ENCODE data around the gene ZNF564. TPM values are rescaled to one million over a fixed set of nuclear protein-coding genes. Genes with fewer than 3 reads are reported as not detected.
"Not testable (repeated sequence)": the region's sequence is repeated elsewhere in the genome, so short reads cannot be mapped to it uniquely, and the experiment has no call there.

The ZNF564 gene
- total RNA-seq, 1 donor from 2014 or later = 7.9 TPM

DNA sequence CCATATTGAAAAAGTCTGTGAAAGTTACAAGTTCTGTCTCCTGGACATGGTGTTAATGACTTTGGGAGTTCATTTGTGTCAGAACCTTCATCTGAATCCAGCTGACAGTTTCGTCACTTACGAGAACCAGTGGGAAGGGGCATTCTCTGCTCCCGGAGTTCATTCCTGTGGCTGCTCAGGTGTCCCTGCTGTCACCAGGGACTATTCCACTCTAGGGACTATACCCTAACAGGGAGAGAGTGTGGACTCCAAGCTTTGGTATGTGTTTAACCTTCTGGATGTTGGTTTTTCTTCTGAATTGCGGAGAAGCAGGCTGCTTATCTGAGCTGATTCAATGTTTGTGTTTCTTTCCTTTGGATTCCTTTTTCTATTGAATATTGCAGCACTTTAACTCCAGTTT, 54.2 kb downstream of the ZNF564 start:
- no peak for DNase-seq (ENCODE audit: low spot score)

- no peak for DNase-seq (ENCODE audit: low spot score)
These were observed 54.8 kb downstream of the ZNF564 start for GRCh38 chr19:12496480-12496879.

GRCh38 chr19:12495002-12495802, 56.1 kb downstream of the ZNF564 start:
- DNase-seq (ENCODE audit: low spot score) = peak; percentile 95

DNA sequence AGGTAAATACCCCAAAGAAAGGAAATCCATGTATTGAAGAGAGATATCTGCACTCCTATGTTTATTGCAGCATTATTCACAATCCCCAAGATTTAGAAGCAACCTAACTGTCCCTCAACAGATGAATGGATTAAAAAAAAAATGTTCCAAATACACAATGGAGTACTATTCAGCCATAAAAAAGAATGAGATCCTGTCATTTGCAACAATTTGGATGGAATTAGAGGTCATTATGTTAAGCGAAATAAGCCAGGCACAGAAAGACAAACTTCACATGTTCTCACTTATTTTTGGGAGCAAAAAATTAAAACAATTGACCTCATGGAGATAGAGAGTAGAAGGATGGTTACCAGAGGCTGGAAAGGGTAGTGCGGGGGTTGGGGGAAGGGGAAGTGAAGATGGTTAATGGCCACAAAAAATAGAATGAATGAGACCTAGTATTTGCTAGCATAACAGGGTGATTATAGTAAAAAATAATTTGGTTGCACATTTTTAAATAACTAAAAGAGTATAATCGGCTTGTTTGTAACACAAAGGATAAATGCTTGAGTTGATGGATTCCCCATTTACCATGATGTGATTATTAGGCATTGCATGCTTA, 56.9 kb downstream of the ZNF564 start:
- DNase-seq (ENCODE audit: low spot score) = no peak

DNA sequence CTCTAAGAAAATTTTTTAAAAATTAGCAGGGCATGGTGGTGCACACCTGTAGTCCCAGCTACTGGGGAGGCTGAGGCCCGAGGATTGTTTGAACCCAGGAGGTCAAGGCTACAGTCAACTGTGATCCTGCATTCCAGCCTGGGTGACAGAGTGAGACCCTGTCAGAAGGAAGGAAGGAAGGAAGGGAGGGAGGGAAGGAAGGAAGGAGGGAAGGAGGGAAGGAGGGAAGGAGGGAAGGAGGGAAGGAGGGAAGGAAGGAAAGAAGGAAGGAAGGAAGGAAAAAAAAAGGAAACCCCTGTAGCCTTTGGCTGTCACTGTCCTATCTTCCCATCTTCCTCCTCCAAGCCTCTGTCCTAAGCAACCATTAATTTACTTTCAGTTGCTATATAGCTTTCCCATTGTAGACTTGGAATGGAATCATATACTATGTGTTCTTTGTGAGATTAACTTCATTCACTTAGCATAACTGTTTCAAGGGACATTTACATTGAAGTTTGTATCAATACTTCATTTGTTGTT, 65.0 kb downstream of the ZNF564 start:
- not testable (repeated sequence) for DNase-seq (ENCODE audit: low spot score)

GRCh38 chr19:12485571-12485970, 65.7 kb downstream of the ZNF564 start:
- DNase-seq (ENCODE audit: low spot score) = no peak

- DNase-seq (ENCODE audit: low spot score) = no peak
These were observed 66.2 kb downstream of the ZNF564 start for GRCh38 chr19:12485052-12485416.

DNA sequence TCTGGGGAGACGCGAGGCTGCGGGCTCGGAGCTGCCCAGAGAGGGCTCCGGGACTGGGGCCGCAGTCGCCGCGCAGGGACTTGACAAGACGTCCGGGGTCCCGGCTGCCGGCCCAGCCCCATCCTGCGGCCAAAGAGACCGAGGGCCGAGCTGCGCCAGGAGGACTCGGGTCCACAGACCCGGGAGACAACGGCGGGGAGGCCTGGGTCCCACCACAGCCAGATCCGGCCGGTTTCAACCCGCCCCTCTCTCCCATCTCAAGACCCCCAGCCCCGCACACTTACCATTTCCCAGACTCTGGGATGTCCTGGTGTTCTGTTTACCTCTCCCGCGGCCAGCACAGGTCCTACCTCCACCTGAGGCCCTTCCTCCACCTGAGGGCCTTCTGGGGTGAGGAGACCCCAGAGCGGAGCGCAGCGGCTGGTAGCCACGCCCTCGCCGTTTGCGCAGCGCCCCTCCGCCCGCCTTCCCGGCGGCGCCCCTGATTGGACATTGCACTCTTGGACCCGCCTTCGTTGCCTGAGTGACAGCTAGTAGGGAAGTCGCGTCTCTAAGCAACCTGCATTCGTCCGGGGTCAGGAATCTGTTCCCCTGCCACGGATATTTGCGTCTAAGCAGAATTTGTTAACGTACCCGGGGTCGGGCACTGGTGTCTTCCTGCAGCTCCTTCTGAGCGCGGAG, 66.8 kb downstream of the ZNF564 start, which contains the start of gene ZNF709:
Gene ZNF709, minus strand, starts transcription at position 446 of the 681 bp plus-strand sequence. Its CDS starts 159 bp downstream, at position 287.
- peak; percentile 95 for DNase-seq (ENCODE audit: low spot score)

GRCh38 chr19:12484011-12484370, 67.3 kb downstream of the ZNF564 start:
- no peak for DNase-seq (ENCODE audit: low spot score)

DNA sequence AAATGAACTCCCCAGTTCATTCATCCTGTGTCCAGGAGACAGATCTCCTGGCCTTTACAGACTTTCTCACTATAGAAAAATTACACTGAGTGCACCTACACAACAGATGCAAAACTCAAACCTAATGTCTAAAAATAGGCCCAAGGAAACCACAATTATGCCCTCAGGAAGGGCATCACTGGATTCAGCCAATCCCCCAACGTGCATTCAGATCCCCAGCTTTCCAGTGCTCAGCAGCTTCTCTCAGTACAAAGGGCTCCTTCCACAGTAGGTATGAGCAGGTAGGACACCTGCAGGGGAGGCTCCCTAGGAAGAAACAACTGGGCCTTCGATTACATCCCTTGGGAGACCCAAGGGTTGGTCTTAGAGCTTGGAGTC, 68.8 kb downstream of the ZNF564 start:
- no peak for DNase-seq (ENCODE audit: low spot score)

GRCh38 chr19:12481781-12482508, 69.3 kb downstream of the ZNF564 start:
- DNase-seq (ENCODE audit: low spot score) = no peak

- no peak for DNase-seq (ENCODE audit: low spot score)
These were observed 72.9 kb downstream of the ZNF564 start for GRCh38 chr19:12478234-12478941.

Other genes with a start within 250 kb of the ZNF564 start
- 2.0 TPM for gene ZNF563, start 217.8 kb downstream of the ZNF564 start, total RNA-seq
- gene ZNF442, start 185.8 kb downstream of the ZNF564 start, total RNA-seq = 3.3 TPM
- 3.3 TPM for gene ZNF799, start 150.2 kb downstream of the ZNF564 start, total RNA-seq
- 2.0 TPM for gene ZNF443, start 110.5 kb downstream of the ZNF564 start, total RNA-seq
- gene ZNF709, start 66.7 kb downstream of the ZNF564 start, total RNA-seq = 2.3 TPM
- 4.6 TPM for gene ZNF490, start 59.3 kb upstream of the ZNF564 start, total RNA-seq
- gene ZNF791, start 59.4 kb upstream of the ZNF564 start, total RNA-seq = 24.1 TPM
- 106 TPM for gene MAN2B1, start 115.3 kb upstream of the ZNF564 start, total RNA-seq
- gene WDR83, start 115.3 kb upstream of the ZNF564 start, total RNA-seq = 7.2 TPM
- gene DHPS, start 130.4 kb upstream of the ZNF564 start, total RNA-seq = 46.3 TPM
- not detected for gene GNG14, start 136.5 kb upstream of the ZNF564 start, total RNA-seq
- 4.4 TPM for gene FBXW9, start 145.1 kb upstream of the ZNF564 start, total RNA-seq
- 79.4 TPM for gene TNPO2, start 172.4 kb upstream of the ZNF564 start, total RNA-seq
- gene TRIR, start 183.2 kb upstream of the ZNF564 start, total RNA-seq = 139 TPM
- gene GET3, start 186.0 kb upstream of the ZNF564 start, total RNA-seq = 57.6 TPM
- not detected for gene BEST2, start 200.3 kb upstream of the ZNF564 start, total RNA-seq
- 57.7 TPM for gene HOOK2, start 224.1 kb upstream of the ZNF564 start, total RNA-seq
- gene JUNB, start 240.0 kb upstream of the ZNF564 start, total RNA-seq = 800 TPM

Measured in mesenteric fat pad (tissue), 1 donor.